ENCODE data around the gene MCC.

Gene MCC

GRCh38 chr5:113266913-113267227 is 221.4 kb downstream of the MCC start:
- TF ChIP-seq ZC3H10 (CRISPR knock-in tag; IDR thresholded peaks at IDR 0.05) (no peak), ARNTL (CRISPR knock-in tag; IDR thresholded peaks at IDR 0.05; ENCODE audit: borderline replicate concordance, low read depth) (no peak), PATZ1 (CRISPR knock-in tag; IDR thresholded peaks at IDR 0.05; ENCODE audit: borderline replicate concordance) (no peak), CSRNP3 (CRISPR knock-in tag; IDR thresholded peaks at IDR 0.05) (no peak), ESRRG (CRISPR knock-in tag; IDR thresholded peaks at IDR 0.05) (no peak), ZFP3 (CRISPR knock-in tag; IDR thresholded peaks at IDR 0.05) (no peak), GLIS3 (CRISPR knock-in tag; IDR thresholded peaks at IDR 0.05) (no peak), CSDC2 (CRISPR knock-in tag; IDR thresholded peaks at IDR 0.05) (no peak), ZNF565 (CRISPR knock-in tag; conservative IDR thresholded peaks at IDR 0.05; ENCODE audit: low read depth) (no peak), TCF4 (CRISPR knock-in tag; IDR thresholded peaks at IDR 0.05; ENCODE audit: borderline replicate concordance) (no peak), OSR1 (CRISPR knock-in tag; IDR thresholded peaks at IDR 0.05) (no peak), ZFP30 (CRISPR knock-in tag; IDR thresholded peaks at IDR 0.05) (no peak), RARB (CRISPR knock-in tag; IDR thresholded peaks at IDR 0.05) (no peak), TOX (CRISPR knock-in tag; IDR thresholded peaks at IDR 0.05; ENCODE audit: borderline replicate concordance) (no peak), ZNF8 (CRISPR knock-in tag; IDR thresholded peaks at IDR 0.05) (no peak), POU6F1 (CRISPR knock-in tag; IDR thresholded peaks at IDR 0.05; ENCODE audit: borderline replicate concordance, low read depth) (no peak)
- TF ChIP-seq, protein P1, sequence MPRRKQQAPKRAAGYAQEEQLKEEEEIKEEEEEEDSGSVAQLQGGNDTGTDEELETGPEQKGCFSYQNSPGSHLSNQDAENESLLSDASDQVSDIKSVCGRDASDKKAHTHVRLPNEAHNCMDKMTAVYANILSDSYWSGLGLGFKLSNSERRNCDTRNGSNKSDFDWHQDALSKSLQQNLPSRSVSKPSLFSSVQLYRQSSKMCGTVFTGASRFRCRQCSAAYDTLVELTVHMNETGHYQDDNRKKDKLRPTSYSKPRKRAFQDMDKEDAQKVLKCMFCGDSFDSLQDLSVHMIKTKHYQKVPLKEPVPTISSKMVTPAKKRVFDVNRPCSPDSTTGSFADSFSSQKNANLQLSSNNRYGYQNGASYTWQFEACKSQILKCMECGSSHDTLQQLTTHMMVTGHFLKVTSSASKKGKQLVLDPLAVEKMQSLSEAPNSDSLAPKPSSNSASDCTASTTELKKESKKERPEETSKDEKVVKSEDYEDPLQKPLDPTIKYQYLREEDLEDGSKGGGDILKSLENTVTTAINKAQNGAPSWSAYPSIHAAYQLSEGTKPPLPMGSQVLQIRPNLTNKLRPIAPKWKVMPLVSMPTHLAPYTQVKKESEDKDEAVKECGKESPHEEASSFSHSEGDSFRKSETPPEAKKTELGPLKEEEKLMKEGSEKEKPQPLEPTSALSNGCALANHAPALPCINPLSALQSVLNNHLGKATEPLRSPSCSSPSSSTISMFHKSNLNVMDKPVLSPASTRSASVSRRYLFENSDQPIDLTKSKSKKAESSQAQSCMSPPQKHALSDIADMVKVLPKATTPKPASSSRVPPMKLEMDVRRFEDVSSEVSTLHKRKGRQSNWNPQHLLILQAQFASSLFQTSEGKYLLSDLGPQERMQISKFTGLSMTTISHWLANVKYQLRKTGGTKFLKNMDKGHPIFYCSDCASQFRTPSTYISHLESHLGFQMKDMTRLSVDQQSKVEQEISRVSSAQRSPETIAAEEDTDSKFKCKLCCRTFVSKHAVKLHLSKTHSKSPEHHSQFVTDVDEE (CRISPR knock-in tag; IDR thresholded peaks at IDR 0.05) = no peak
- ATAC-seq = no peak

DNA sequence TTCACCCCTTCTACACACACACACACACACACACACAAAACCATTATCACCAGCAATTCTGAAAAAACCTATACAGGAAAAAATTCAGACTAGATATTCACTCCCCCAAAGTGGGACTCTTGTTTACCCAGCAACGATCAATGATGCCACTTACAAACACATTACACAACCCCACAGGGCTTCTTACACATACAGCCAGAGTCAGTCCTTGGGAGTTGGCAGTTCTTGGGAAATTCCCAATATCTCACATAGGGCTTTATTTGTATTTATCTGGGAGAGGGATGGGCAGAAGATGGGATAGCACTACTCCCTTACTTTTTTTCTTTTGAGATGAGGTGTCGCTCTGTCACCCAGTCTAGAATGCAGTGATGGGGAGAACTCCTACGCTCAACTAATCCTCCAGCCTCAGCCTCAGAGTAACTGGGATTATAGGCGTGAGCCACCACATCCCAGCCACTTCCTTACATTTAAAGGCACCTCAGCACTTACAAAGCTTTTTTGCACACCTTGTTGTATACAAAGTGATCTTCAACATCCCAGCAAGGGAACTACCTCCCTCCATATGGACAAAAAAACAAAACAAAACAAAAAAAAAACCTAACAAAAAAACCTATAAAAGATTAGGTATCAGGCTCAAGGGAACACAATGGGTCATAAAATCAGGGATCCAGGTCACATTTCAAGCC is 221.9 kb downstream of the MCC start:
- no peak for TF ChIP-seq ZNF8 (CRISPR knock-in tag; IDR thresholded peaks at IDR 0.05)
- no peak for TF ChIP-seq ZFP3 (CRISPR knock-in tag; IDR thresholded peaks at IDR 0.05)
- TF ChIP-seq OSR1 (CRISPR knock-in tag; IDR thresholded peaks at IDR 0.05) = no peak
- TF ChIP-seq, protein P1 (CRISPR knock-in tag; IDR thresholded peaks at IDR 0.05) = no peak
- no peak for TF ChIP-seq GLIS3 (CRISPR knock-in tag; IDR thresholded peaks at IDR 0.05)
- no peak for TF ChIP-seq RARB (CRISPR knock-in tag; IDR thresholded peaks at IDR 0.05)
- no peak for TF ChIP-seq ISL1 (CRISPR knock-in tag; IDR thresholded peaks at IDR 0.05)
- no peak for TF ChIP-seq ZNF565 (CRISPR knock-in tag; conservative IDR thresholded peaks at IDR 0.05; ENCODE audit: low read depth)
- no peak for TF ChIP-seq CSRNP3 (CRISPR knock-in tag; IDR thresholded peaks at IDR 0.05)
- TF ChIP-seq ESRRG (CRISPR knock-in tag; IDR thresholded peaks at IDR 0.05) = no peak
- TF ChIP-seq ZNF70 (CRISPR knock-in tag; IDR thresholded peaks at IDR 0.05) = no peak
- no peak for TF ChIP-seq ARNTL (CRISPR knock-in tag; IDR thresholded peaks at IDR 0.05; ENCODE audit: borderline replicate concordance, low read depth)
- TF ChIP-seq TOX (CRISPR knock-in tag; IDR thresholded peaks at IDR 0.05; ENCODE audit: borderline replicate concordance) = no peak
- no peak for TF ChIP-seq SNAI2 (CRISPR knock-in tag; IDR thresholded peaks at IDR 0.05)
- TF ChIP-seq POU6F1 (CRISPR knock-in tag; IDR thresholded peaks at IDR 0.05; ENCODE audit: borderline replicate concordance, low read depth) = no peak
- TF ChIP-seq ZFP30 (CRISPR knock-in tag; IDR thresholded peaks at IDR 0.05) = no peak
- TF ChIP-seq TCF4 (CRISPR knock-in tag; IDR thresholded peaks at IDR 0.05; ENCODE audit: borderline replicate concordance) = no peak
- no peak for TF ChIP-seq ZC3H10 (CRISPR knock-in tag; IDR thresholded peaks at IDR 0.05)
- no peak for TF ChIP-seq CSDC2 (CRISPR knock-in tag; IDR thresholded peaks at IDR 0.05)
- ATAC-seq = no peak
